Tibial nerve (tissue), 4 donors: ENCODE measurements around the gene DOCK1. TPM values are rescaled to one million over a fixed set of nuclear protein-coding genes. Genes with fewer than 3 reads are reported as not detected.

Experiments
- DNase-seq, 2 donors: peaks; one replicate each; pipeline ENCODE4 v3.0.0-alpha.2; 2019; ENCODE audit warnings: low spot score in 2 of 2
- H3K27ac ChIP-seq, 4 donors: fragments of 200-600 bp; sonication (generic) in 3 of 4; one replicate each; pipeline ENCODE4 v1.5.1; 2017 to 2019; ENCODE audit warnings: mild to moderate bottlenecking in 1 of 4
- H3K27me3 ChIP-seq, 2 donors: fragments of 200-600 bp; sonication (generic) in 1 of 2; one replicate each; pipeline versions ENCODE4 v1.5.1 to v1.6.0; 2017 to 2019
- H3K36me3 ChIP-seq, 3 donors: fragments of 200-600 bp; sonication (generic); one replicate each; pipeline ENCODE4 v1.5.1; 2018 to 2019
- H3K4me1 ChIP-seq, 4 donors: fragments of 200-600 bp; sonication (generic) in 3 of 4; one replicate each; pipeline ENCODE4 v1.5.1; 2017 to 2019
- H3K4me3 ChIP-seq, 4 donors: fragments of 200-600 bp; sonication (generic) in 3 of 4; one replicate each; pipeline ENCODE4 v1.5.1; 2017 to 2019; ENCODE audit warnings: mild to moderate bottlenecking in 1 of 4, moderate library complexity in 1 of 4
- H3K9me3 ChIP-seq, 4 donors: fragments of 200-600 bp; sonication (generic) in 3 of 4; one replicate each; pipeline ENCODE4 v1.5.1; 2017 to 2019
- EP300 ChIP-seq, 2 donors: sonication (generic); formaldehyde crosslinking; IDR thresholded peaks; one replicate each; pipeline ENCODE4 v1.6.1; 2017; ENCODE audit warnings: antibody characterized with exemption in 2 of 2, mild to moderate bottlenecking in 1 of 2
- POLR2A ChIP-seq, 2 donors: fragments of 450-650 bp; IDR thresholded peaks; one replicate each; pipeline ENCODE4 v1.6.1; 2017; ENCODE audit warnings: antibody characterized with exemption in 2 of 2, mild to moderate bottlenecking in 2 of 2, moderate library complexity in 2 of 2
- WGBS, 2 donors: methylation state at CpG; one replicate each; pipeline ENCODE4 v1.1.5; 2018; 5-methylcytosine and 5-hydroxymethylcytosine counted together
- total RNA-seq, 4 donors: library from RNA; depleted of rRNA; stranded (reverse); fragments of >200 nt; gene quantifications; one replicate each; pipeline ENCODE4 v1.1.0, GENCODE V29; 2016
- TF ChIP-seq, protein P1 (sequence below), 5 experiments: fragments of 200-600 bp in 3 of 5; fragments of 450-650 bp in 2 of 5; sonication (generic) in 3 of 5; IDR thresholded peaks; one replicate each; pipeline ENCODE4 v1.5.1; 2016 to 2019; ENCODE audit warnings: antibody characterized with exemption in 5 of 5, mild to moderate bottlenecking in 3 of 5, moderate library complexity in 2 of 5

The DOCK1 gene
- total RNA-seq, 4 donors from 2014 or later = 57.3 to 76.7 (median 63.7) TPM

DNA sequence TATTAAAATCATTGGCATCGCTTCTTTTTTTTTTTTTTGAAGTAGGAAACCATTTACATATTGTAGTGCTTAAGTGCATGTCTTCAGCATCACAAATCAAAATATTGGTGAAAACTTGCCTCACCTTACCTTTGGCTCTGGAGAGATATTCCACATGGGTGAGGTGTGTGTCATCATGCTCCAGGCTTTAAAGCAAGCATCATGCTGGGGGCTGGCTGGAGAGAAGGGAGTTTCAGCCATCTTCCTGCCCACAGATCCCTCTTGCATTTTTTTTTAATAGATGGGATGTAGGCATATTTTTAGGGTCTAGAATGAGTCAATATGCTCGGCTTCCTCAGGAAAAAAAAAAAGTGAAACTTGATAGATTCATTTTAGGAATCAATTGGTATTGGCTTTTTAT is 293.5 kb downstream of the DOCK1 start:
- Histone ChIP-seq H3K4me3 (no peak overlapping the region), H3K36me3 (peaks cover 0 to 11% (median 0%) of the 10 kb centered on the region in 3 donors), H3K4me1 (peaks cover 0 to 20% (median 10%) of the 10 kb centered on the region in 4 donors), H3K27ac (no peak overlapping the region), H3K9me3 (no peaks in the 10 kb centered on the region), H3K27me3 (peaks cover 0 to 6% of the 10 kb centered on the region in 2 donors)
- TF ChIP-seq, protein P1, sequence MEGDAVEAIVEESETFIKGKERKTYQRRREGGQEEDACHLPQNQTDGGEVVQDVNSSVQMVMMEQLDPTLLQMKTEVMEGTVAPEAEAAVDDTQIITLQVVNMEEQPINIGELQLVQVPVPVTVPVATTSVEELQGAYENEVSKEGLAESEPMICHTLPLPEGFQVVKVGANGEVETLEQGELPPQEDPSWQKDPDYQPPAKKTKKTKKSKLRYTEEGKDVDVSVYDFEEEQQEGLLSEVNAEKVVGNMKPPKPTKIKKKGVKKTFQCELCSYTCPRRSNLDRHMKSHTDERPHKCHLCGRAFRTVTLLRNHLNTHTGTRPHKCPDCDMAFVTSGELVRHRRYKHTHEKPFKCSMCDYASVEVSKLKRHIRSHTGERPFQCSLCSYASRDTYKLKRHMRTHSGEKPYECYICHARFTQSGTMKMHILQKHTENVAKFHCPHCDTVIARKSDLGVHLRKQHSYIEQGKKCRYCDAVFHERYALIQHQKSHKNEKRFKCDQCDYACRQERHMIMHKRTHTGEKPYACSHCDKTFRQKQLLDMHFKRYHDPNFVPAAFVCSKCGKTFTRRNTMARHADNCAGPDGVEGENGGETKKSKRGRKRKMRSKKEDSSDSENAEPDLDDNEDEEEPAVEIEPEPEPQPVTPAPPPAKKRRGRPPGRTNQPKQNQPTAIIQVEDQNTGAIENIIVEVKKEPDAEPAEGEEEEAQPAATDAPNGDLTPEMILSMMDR (IDR thresholded peaks at IDR 0.05) = no peak
- TF ChIP-seq EP300 (IDR thresholded peaks at IDR 0.05) = no peak
- no peak for TF ChIP-seq POLR2A (IDR thresholded peaks at IDR 0.05)
- whole genome bisulfite sequencing, 2 donors = 89 to 96% methylated on average over 2 of the region's 2 CpGs
- DNase-seq = no peak

DNA sequence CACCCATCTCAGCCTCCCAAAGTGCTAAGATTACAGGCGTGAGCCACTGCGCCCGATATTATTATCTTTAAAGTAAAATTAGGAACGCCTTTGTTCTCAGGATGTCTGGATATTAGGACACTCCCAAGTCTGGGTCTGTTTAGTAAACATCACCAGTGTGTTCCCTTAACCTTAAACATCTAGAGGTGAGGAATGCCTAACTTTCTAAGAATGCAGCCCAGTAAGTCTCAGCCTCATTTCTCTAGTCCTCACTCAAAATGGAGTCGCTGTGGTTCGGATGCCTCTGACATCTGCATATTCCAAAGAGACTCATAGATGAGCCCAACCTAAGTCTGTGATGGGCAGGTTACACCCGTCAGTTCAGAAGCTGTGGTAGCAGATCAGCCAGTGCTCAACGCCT is 295.4 kb downstream of the DOCK1 start:
- Histone ChIP-seq H3K9me3 (no peaks in the 10 kb centered on the region), H3K27me3 (no peaks in the 10 kb centered on the region), H3K27ac (no peak overlapping the region), H3K4me3 (no peak overlapping the region), H3K36me3 (peaks cover 0 to 24% (median 0%) of the 10 kb centered on the region in 3 donors), H3K4me1 (peaks cover 0 to 3% (median 2%) of the 10 kb centered on the region in 4 donors)
- 91 to 98% methylated on average over 8 of the region's 8 CpGs for WGBS, 2 donors
- no peak for DNase-seq
- TF ChIP-seq, protein P1 (IDR thresholded peaks at IDR 0.05) = no peak
- TF ChIP-seq EP300 (IDR thresholded peaks at IDR 0.05) (no peak), POLR2A (IDR thresholded peaks at IDR 0.05) (no peak)

DNA sequence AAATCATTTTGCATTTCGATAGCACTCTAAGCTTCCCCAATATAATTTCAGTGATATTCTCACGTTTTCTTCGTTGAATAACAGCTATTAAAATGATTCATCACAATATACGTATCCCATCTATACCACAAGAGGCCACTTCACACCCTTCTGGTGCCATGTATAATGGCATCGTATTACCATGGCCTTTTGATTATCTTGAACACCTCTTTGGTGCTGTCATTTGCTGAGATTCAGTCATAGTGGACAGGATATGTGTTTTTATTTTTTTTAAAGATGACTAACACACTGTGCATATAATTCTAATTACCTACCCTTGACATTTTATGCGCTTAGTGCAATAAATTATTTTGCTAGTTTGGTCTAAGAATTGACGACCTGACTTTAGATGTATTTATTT is 297.8 kb downstream of the DOCK1 start:
- H3K27ac ChIP-seq = no peak overlapping the region
- 92 to 96% methylated on average over 7 of the region's 7 CpGs for WGBS, 2 donors
- H3K4me3 ChIP-seq = no peak overlapping the region
- no peak for DNase-seq
- peaks cover 0 to 25% (median 0%) of the 10 kb centered on the region in 3 donors for H3K36me3 ChIP-seq
- TF ChIP-seq EP300 (IDR thresholded peaks at IDR 0.05) (no peak), POLR2A (IDR thresholded peaks at IDR 0.05) (no peak)
- TF ChIP-seq, protein P1 (IDR thresholded peaks at IDR 0.05) = no peak
- no peaks in the 10 kb centered on the region for H3K4me1 ChIP-seq
- H3K9me3 ChIP-seq = no peaks in the 10 kb centered on the region
- H3K27me3 ChIP-seq = no peaks in the 10 kb centered on the region

GRCh38 chr10:127207081-127207480 is 301.9 kb downstream of the DOCK1 start:
- Histone ChIP-seq H3K4me1 (no peaks in the 10 kb centered on the region), H3K27me3 (no peaks in the 10 kb centered on the region), H3K27ac (no peak overlapping the region), H3K4me3 (no peak overlapping the region), H3K36me3 (peaks cover 0 to 21% (median 0%) of the 10 kb centered on the region in 3 donors), H3K9me3 (no peaks in the 10 kb centered on the region)
- WGBS, 2 donors = 95 to 98% methylated on average over 2 of the region's 2 CpGs
- TF ChIP-seq, protein P1 (IDR thresholded peaks at IDR 0.05) = no peak
- no peak for TF ChIP-seq EP300 (IDR thresholded peaks at IDR 0.05)
- TF ChIP-seq POLR2A (IDR thresholded peaks at IDR 0.05) = no peak
- no peak for DNase-seq

GRCh38 chr10:127210936-127211466 is 305.8 kb downstream of the DOCK1 start:
- Histone ChIP-seq H3K27me3 (no peaks in the 10 kb centered on the region), H3K36me3 (peaks cover 0 to 3% (median 0%) of the 10 kb centered on the region in 3 donors), H3K4me3 (no peak overlapping the region), H3K9me3 (no peaks in the 10 kb centered on the region), H3K27ac (no peak overlapping the region), H3K4me1 (no peaks in the 10 kb centered on the region)
- DNase-seq = no peak
- no peak for TF ChIP-seq POLR2A (IDR thresholded peaks at IDR 0.05)
- TF ChIP-seq EP300 (IDR thresholded peaks at IDR 0.05) = no peak
- TF ChIP-seq, protein P1 (IDR thresholded peaks at IDR 0.05) = no peak
- 74 to 83% methylated on average over 7 of the region's 7 CpGs for WGBS, 2 donors
